ENCODE measurements around the gene ZMIZ1.

The ZMIZ1 gene

DNA sequence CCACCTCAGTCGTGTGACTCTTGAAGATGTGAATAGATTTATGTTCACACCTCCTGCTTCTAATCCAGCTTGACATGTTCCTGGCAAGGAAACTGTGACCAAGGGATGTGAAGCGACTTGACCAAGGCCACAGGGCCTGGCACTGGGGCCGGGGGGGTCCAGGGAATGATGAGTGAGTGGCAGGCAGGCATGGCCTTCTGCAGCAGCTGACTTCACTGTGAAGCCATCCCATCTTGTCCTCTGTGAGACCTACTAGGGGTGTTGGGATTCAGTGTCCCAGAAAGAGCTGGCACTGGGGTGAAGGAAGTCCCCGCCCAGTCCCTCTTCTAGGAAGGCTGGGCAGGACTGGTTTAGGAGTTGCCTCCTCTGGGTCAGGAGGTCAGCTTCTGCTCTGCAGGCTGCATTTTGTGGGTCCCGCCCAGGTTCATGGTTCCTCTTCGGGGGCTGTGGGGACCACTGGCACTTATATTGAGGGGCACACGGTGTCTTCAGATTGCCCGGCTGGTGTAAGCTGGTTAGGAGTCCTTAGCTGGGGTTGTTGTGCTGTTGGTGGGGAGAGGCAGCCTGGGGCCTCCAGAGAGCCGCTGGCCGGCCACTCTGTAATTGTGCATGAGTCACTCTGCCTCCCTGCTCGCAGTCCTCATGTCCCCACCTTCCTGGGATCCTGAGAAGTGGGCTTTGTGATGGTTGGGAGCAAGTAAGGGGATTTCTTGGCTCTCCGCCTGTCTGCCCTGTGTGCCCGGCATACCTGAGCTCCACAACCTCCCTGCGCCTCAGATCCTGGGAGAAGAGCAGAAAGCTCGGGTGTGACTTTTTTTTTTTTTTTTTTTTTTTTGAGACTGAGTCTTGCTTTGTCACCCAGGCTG is 11.0 kb downstream of the ZMIZ1 start:
- DNase-seq (ENCODE audit: low read depth in 2 of 2) = no peak

DNA sequence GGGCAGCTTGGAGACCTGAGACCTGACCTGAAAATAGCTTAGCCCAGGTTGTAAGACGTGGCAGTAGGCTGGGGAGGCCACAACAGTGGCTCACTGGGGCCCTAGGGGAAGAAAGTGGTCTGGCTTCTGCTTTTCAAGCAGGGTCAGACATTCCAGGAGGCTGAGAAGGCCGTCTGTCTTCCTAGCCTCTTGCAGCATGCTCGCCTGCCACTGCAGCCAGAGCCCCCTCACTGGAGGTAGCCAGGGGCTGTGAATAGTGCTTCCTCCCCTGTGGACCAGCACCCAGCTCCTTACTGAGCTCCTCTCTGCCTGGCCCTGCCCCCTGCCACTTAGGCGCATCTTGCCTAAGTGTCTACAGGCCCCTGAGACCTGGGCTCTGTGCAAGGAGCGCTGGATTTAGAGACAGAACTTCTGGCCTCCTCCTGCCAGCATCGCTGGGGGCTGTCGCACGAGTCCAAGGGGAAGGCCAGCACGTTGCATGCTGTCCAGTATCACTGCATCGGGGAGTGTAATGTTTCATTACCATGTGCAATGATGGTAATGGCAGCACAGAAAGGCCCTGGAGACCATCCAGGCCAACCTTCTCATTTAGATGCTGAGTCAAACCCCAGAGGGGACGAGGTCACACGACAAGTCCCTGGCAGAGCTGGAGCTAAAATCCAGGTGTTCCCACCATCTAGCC is 12.7 kb downstream of the ZMIZ1 start:
- no peak for DNase-seq (ENCODE audit: low read depth in 2 of 2)

DNA sequence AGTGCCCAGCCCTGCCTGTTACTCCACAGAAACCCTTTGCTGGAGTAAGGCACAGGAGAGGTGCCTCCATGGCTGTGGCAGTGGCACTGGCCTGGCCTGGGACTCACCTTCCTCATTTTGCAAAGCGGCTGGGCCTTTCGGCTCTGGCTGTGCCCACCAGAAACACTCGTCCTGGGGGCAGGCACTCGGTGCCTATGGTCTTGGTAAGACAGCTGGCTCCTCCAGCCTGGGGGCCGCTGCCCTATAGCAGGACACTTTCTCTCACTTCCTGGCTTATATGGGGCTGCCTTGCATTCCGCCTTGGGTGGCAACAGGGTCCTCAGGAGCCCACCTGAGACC is 13.2 kb downstream of the ZMIZ1 start:
- DNase-seq (ENCODE audit: low read depth in 2 of 2) = no peak

DNA sequence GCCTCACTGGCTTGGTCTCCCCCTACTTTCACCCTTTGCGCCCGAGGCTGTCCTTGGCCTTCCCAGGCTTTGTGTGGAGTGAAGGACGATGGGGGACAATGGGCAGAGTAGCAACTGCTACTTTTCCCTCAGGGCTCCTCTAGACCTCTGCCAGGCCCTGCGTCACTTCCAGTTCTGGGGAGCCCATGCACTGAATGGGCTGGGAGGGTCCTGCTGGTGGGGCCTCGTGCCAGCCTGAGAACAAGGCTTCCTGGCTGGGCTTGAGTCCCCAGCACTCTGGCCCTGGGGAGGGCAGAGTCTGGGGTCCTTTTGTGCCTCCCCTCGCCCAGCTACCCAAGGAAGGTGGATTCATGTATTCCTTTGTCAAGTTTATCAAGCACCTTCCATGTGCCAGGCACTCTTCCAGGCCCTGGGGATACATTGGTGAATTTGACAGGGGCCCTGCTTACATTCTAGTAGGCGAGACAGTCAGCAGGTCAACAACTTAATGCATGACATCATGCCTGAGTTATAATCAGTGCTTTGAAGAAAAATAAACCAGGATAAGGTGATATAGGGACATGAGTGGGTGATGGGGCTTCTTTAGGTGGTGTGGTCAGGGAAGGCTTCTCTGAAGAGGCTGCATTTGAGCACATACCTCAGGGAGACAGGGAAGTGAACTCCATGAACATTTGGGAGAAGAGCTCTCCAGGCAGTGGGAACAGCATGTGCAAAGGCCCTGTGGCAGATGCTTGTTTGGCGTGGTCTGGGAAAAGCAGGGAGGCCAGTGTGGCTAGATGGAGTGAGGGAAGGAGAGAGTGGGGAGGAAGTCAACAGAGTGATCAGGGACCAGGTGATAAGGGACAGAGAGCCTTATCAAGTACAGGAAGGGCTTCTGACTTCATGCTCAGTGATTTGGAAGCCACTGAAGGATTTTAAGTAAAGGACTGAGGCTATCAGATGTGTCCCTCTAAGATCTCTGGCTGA is 14.1 kb downstream of the ZMIZ1 start:
- DNase-seq (ENCODE audit: low read depth in 2 of 2) = no peak

DNA sequence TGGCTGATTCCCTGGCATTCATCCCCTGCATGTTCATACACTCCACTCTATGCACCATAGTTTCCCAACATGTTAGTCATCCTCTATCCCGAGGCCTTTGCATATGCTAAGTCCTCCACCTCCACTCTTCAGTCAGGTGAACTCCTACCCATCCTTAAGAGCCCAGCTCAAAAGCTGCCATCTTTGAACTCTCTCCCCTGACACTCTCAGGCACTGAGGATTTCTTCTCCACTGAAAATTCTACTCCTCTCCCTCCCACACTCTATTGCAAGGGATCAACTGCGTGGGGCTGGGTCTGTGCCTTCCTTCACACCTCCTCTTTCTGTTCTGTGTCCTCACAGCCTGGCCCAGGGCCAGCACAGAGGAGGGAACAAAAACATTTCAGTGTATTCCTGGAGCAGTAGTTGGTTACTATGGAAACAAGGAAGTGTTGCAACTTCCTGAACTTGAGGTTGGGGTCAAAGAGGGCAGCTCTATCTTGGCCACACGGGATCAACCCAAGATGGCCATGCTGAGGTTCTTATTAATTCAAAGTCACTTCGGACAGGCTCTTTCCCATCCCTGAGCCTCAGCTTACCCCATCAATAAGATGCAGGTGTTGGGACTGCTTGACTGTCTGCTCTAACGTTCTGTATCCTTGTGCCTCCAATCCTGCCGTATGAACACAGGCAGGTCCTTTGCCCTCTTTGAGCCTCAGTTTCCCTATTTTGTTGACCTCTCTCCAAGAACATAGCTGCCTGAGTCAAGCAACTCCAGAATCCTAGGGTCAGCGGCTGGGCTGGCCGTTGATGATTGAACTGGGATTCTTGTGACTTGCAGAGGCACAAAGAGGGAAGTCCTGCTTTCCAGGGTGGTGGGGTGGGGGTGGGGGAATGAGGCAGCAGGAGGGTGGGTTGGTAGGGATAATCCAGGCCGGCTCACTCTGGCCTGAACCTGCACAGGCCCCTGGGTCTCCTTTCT is 15.5 kb downstream of the ZMIZ1 start:
- no peak for DNase-seq (ENCODE audit: low read depth in 2 of 2)

DNA sequence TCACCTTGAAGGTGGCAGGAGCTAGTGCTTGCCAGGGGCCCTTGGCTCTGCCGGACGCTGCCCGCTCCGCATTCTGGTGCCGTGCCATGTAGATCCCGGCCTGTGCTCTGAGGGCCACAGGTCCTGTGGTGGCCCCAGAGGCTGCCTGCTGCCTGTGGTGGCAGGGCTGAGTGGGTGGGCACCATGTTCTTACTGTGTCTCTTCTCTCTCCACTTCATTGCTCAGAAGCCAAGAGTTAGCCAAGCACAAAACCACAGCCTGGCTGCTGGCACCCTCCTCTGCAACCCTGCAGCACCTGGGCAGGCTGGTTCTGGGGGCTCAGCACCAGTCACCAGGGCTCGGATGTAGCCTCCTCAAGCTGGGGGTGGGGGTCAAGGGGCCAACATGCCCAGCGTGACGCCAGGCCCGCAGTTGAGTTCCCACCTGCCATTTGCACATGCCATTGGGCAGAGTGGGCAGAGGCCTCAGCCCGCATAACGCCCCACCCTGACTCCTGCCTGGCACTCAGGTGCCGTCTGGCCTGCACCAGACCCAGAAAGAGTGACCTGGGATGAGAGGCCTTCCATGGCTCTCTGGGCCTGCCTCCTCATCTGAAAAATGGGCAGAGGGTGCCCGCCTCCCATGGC is 16.3 kb downstream of the ZMIZ1 start:
- no peak for DNase-seq (ENCODE audit: low read depth in 2 of 2)

DNA sequence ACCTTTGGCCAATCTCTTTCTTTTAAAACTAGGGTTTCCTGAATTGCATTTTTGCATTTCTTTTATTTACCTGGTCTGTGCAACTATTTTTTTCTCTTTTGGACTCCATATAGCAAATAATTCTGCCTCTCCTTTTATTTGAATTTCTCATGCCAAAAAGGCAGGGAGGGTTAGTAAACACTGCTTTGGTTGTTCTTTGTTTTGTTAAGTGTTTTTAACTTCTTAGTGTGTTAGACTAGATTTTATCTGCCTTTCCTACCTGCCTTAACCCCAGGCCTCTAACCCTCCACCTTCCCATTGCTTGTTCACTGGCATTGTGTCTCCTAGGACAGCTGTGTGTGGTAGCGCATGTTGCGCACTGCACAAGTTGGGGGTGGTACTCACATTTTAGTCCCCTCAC is 18.1 kb downstream of the ZMIZ1 start:
- no peak for DNase-seq (ENCODE audit: low read depth in 2 of 2)

DNA sequence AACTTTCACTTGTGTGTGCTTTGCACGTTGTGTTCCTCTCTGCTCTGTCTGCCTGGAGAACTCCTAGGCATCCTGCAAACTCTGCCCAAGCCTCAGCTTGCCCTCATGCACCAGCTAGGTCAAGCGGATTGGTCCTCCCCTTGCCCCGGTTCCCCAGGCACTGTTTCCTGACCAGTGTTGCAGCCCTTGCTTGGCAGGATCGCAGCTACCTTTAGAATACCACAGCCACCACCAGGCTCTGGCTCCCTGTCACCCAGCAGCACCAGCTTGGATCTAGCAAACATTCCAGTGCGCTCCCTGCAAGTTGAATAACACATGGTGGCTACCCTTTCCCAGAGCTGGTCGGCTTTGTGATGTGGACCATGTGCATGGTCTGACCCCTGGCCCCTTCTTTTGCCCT is 19.0 kb downstream of the ZMIZ1 start:
- DNase-seq (ENCODE audit: low read depth in 2 of 2) = no peak

DNA sequence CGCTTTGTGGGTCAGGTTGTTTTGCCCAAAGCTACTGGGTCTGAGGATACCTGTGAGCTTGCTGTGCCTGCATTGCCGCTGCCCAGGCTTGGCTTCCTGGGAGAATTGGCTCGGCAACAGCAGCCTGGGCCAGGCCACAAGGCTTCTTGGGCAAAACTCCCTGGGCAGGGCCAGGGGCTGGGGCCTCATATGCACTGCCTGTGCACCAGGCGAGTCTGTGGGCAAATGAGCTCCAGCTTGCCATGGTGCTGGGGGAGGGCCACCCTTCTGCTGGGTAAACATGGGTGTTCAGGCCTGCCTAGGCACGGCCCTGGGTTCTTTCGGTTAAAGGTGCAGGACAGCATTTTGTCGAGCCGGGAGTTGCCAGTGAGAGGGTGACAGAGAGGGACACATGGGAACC is 19.4 kb downstream of the ZMIZ1 start:
- no peak for DNase-seq (ENCODE audit: low read depth in 2 of 2)

DNA sequence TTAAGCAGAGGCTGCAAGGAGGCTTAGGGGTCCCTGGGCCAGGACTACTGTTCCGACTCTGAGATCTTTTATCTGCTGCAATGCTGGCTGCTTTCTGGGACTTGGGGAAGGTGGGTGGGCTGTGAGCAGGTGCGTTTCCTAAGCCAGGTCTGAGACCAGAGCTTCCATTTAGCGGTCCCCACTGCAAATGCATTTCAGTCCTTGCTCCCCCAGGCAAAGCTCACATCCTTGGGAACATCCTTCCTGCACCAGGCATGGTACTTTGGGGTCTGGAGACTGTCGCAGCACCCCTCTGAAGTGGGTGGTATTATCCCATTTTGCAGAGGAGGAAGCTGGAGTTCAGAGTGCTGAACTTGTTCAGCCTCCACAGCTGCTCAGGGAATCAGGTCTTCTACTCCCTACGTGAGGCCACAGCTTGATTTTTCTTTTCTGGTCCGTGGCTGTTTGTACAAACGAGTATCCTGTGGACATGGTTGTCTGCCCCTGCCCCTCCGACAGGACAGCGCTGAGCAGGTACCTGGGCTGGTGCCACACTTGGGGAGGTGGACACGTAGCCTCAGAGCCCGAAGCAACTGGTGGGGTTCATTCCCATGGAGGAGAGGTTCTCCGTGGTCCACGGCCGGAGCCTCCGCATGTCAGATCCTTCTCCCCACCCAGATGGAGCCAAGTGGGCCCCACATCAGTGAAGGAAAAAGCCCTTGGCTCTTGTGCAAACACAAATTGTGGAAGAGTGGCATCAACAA is 20.0 kb downstream of the ZMIZ1 start:
- no peak for DNase-seq (ENCODE audit: low read depth in 2 of 2)

DNA sequence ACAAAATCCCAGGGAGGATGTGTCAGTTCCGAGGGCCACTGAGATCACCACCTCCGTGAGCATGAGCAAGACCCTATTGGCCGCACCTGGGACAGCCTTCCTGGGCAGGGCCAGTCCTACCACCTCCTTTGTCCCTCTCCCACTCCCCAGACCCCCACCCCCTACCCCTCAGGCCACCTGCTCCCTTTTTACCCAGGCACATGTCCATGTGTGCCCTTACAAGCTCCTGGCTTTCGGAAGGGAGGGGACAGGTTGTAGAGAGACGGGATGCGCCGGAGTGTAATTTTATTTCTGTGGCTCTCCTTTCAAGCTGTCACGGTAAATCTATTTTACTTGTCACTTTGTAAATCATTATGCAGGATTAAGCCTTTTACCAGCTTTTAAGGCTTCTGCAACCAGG is 20.9 kb downstream of the ZMIZ1 start:
- DNase-seq (ENCODE audit: low read depth in 2 of 2) = no peak

DNA sequence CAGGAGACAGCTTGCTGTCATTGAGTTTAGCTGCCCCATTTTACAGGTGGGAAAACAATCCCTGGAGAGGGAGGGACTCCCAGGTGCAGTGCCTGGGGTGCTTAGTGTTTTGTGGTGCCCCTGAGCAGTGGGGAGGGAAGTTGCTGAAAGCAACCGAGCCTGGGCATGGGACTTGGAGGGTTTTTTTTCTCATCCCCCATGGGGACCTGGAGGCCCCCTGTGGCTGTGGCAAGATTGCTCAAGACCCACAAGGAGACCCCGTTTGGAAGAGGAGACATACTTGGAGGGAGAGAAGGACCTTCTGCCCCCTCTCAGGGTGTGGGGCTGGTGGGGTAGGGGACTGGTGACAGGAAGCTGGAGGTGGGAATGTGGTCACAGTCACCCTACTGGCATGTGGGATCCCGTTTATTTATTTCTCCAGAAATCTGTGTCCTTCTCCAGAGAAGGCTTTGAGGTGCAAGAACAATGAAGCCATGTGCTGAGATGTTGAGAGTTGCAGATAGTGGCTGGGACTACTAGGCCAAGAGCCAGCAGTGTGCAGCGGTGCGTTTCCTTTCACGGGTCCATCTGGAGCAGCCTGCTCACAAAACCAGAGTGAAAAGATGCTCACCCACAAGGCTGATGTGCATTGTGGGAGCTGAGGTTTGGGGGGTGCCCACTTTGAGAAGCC is 21.5 kb downstream of the ZMIZ1 start:
- no peak for DNase-seq (ENCODE audit: low read depth in 2 of 2)

DNA sequence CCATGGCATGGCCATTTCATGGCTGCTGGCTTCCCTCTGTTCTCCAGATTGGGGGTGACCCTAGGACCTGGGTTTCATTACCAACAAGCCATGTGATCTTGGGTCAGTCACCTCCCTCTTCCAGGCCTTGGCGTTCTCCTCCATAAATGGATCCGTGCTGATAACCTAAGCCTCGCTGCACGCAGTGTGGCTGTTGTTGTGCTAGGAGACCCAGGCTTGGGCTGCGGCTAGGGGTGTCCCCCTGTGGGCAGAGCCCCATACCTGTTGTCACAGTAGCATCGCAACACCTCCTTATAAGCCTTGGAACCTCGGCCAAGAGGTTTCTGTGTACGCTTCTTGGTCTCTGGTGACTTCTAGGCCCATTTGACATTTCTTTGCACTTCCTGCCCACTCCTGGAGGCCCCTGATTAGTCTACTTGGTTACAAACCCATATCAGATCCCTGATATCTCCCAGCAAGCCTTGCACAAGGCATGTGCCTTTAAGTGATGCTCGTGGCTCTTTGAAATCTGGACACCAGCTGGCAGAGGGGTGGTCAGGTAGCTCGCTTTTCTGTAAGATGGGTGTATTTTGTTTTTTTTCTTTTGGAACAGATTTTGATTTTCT is 23.6 kb downstream of the ZMIZ1 start:
- no peak for DNase-seq (ENCODE audit: low read depth in 2 of 2)

DNA sequence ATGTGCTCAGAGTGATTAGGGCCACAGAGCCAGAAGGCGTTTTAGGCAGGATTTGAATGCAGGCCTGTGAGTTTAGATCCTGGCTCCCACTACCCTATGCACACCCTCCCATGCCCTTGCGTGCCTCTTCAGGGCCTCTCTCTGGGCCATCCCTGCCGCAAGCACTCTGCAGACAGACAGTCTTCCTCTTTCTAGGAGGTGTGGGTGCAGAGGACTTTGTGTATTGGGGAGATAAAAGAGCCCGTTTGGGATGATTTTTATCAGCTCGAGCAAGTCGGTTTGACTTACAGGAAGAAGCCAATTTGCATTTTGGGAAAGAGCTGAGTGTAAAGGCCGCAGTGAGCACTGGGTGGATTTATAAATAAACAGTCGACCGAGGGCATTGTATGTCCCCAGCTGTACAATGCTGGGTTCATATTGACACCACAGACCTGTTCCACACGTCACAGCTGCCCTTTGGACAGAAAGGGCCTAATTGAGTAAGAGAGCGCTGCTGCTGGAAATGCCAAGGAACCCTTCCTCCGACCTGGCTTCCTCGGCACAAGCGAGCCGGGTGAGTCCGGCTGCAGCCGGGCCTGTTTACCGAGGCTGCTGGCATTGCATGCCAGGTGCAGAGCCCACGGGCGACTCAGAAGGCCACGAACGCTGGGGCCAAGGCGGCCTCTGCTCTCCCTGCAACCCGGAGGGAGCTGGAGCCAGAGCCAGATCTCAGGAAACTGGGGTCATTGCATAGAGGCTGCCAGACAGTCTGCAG is 25.1 kb downstream of the ZMIZ1 start:
- no peak for DNase-seq (ENCODE audit: low read depth in 2 of 2)

DNA sequence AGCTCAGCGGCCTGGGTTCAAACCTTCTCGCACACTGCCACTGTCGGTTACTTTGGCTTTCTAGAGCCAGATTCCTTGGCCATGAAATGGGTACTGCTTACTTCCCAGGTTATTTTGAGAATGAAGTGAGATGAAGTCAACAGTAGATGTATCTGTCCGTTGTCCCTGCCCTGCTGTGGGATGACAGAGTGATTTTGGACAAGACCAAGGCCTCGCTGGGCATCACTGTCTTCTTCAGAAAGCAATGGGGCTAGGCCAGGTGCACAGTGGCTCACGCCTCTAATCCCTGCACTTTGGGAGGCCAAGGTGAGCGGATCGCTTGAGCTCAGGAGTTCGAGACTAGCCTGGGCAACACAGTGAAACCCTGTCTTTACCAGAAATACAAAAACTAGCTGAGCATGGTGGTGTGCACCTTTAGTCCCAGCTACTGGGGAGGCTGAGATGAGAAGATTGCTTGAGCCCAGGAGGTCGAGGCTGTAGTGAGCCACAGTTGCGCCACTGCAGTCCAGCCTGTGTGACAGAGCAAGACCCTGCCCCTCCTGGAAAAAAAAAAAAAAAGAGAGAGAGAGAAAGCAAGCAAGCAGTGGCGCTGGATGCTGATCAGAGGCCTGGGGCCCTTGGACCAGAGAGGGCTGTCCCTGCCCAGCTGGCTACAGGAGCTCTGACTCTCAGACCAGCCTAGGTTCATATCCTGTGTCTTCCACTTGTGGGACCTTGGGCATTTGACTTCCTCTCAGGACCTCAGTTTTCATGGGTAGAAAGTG is 25.8 kb downstream of the ZMIZ1 start:
- DNase-seq (ENCODE audit: low read depth in 2 of 2) = no peak

DNA sequence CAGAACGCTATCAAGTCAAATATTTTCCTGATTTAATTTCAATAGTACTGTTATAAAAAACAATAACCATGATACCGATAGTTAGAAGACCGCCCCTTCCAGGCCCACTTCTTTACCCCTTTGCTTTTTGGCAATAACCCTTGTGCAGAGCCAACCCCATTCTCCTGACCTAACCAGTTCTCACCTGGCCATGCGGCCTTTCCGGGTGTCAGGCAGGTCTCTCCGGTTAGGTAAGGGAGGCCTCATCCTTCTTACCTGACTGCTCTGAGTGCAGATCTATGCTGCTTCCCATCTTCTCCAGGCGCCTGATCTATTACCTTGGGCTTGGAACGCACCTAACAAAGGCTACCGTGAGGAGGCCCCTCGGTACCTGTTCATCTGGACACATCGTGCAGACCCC is 26.6 kb downstream of the ZMIZ1 start:
- no peak for DNase-seq (ENCODE audit: low read depth in 2 of 2)

DNA sequence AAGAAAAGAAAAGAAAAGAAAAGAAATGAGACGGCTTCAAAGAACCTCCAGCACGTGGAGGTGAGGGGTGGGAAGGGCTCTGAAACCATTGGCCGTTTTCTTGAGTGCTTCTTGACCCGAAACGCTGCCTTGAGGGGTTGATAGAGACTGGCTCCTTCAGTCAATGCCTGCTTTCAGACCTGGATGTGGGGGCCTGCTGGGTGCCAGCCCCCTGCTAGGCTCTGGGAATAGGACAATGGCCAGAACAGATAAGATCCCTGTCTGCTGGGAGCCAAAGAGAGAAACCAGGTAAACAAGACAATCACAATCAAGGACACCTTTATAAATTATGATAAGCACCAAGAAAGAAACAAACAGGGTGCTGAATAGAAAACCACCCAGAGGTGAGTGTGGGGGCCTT is 27.7 kb downstream of the ZMIZ1 start:
- no peak for DNase-seq (ENCODE audit: low read depth in 2 of 2)

Measured in stimulated activated CD8-positive, alpha-beta memory T cell treated with anti-CD3 and anti-CD28 coated beads, Interleukin-2, amount 100 ng/mL, for 1 hour (primary cell).